ENCODE measurements around the gene ABAT.

DNA sequence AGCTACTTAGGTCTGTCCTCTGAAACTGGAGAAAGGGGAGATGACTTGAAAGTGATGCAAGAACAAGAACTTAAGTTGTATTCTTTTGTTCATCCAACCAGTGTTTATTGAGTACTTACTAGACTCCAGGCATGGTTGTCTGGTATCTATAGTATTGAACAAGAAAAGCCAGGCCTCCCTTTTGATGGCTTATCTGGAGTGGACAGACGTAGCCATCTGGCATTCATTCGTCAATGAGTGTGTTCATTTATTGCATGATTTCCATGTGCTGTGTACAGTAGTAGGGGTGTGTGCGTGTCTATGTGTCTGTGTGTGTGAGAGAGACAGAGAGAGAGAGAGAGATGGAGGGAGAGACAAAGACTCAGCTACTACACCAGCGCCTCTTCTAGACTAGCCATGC lies 9.2 kb downstream of the ABAT start:
- TF ChIP-seq CTCF (IDR thresholded peaks at IDR 0.05 in 2 of 3, conservative IDR thresholded peaks at IDR 0.05 in 1 of 3; ENCODE audit: control insufficient read depth in 2 of 3, extremely low read depth in 1 of 3, insufficient read depth in 1 of 3, low read depth in 3 of 3, low read length in 3 of 3) (no peak), HSF1 (IDR thresholded peaks at IDR 0.05; ENCODE audit: low read depth, low read length) (no peak), RCOR1 (conservative IDR thresholded peaks at IDR 0.05; ENCODE audit: low read depth, low read length) (no peak), RFX5 (IDR thresholded peaks at IDR 0.05; ENCODE audit: low read depth, low read length) (no peak), SUZ12 (IDR thresholded peaks at IDR 0.05; ENCODE audit: unreplicated experiment) (no peak), RUNX3 (IDR thresholded peaks at IDR 0.05; ENCODE audit: low read length) (no peak), BCL11A (IDR thresholded peaks at IDR 0.05; ENCODE audit: low read depth, low read length) (no peak), HCFC1 (IDR thresholded peaks at IDR 0.05; ENCODE audit: low read length) (no peak), MXI1 (IDR thresholded peaks at IDR 0.05; ENCODE audit: low read depth, low read length) (no peak), EZH2 (IDR thresholded peaks at IDR 0.05; ENCODE audit: borderline replicate concordance, control insufficient read depth, low read depth, low read length) (no peak), POLR2AphosphoS2 (IDR thresholded peaks at IDR 0.05; ENCODE audit: low read depth, low read length) (no peak), HDAC2 (IDR thresholded peaks at IDR 0.05) (no peak)
- TF ChIP-seq, protein P1, sequence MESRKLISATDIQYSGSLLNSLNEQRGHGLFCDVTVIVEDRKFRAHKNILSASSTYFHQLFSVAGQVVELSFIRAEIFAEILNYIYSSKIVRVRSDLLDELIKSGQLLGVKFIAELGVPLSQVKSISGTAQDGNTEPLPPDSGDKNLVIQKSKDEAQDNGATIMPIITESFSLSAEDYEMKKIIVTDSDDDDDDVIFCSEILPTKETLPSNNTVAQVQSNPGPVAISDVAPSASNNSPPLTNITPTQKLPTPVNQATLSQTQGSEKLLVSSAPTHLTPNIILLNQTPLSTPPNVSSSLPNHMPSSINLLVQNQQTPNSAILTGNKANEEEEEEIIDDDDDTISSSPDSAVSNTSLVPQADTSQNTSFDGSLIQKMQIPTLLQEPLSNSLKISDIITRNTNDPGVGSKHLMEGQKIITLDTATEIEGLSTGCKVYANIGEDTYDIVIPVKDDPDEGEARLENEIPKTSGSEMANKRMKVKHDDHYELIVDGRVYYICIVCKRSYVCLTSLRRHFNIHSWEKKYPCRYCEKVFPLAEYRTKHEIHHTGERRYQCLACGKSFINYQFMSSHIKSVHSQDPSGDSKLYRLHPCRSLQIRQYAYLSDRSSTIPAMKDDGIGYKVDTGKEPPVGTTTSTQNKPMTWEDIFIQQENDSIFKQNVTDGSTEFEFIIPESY (IDR thresholded peaks at IDR 0.05), result no peak

Measured in GM12878 (cell line).